GM23338 (cell line): ENCODE measurements around the gene TNFRSF11A.

Experiments used
- CREB1 ChIP-seq: fragments of 250-450 bp; sonication (Bioruptor Pico); IDR thresholded peaks from 2 replicates; pipeline ENCODE4 v1.5.0; 2020; ENCODE audit warnings: low read depth, mild to moderate bottlenecking, moderate library complexity
- EZH2 ChIP-seq: fragments of 200-600 bp; sonication (generic); IDR thresholded peaks from one replicate; pipeline ENCODE4 v1.8.0; 2017; ENCODE audit warnings: antibody characterized with exemption, mild to moderate bottlenecking, low read depth; ENCODE audit not compliant: unreplicated experiment
- EZH2phosphoT487 ChIP-seq: fragments of 200-600 bp; sonication (generic); IDR thresholded peaks from one replicate; pipeline ENCODE4 v1.8.1; 2018; ENCODE audit warnings: antibody characterized with exemption; ENCODE audit not compliant: unreplicated experiment
- JUNB ChIP-seq: IDR thresholded peaks from one replicate; pipeline ENCODE4 v1.6.1; 2016; ENCODE audit warnings: antibody characterized with exemption; ENCODE audit not compliant: unreplicated experiment
- POLR2AphosphoS5 ChIP-seq: IDR thresholded peaks from 2 replicates; pipeline ENCODE4 v1.6.1; 2016; ENCODE audit warnings: antibody characterized with exemption, low read depth
- STAT1 ChIP-seq: IDR thresholded peaks from one replicate; pipeline ENCODE4 v1.6.1; 2016; ENCODE audit warnings: antibody characterized with exemption; ENCODE audit not compliant: unreplicated experiment
- ZNF114 ChIP-seq: fragments of 250-450 bp; sonication (Bioruptor Pico); IDR thresholded peaks from 2 replicates; pipeline ENCODE4 v1.5.0; 2020; ENCODE audit warnings: mild to moderate bottlenecking, moderate library complexity
- ZNF331 ChIP-seq: fragments of 250-450 bp; sonication (Bioruptor Pico); IDR thresholded peaks from 2 replicates; pipeline ENCODE4 v1.5.0; 2020; ENCODE audit warnings: low read depth, mild to moderate bottlenecking, moderate library complexity
- TF ChIP-seq, protein P1 (sequence below), 2 experiments: fragments of 200-600 bp in 1 of 2; sonication (generic) in 1 of 2; conservative IDR thresholded peaks; 2 replicates each; pipeline versions ENCODE4 v1.5.1 to v1.6.1; 2016 to 2017; ENCODE audit warnings: antibody characterized with exemption in 2 of 2, low read depth in 2 of 2, mild to moderate bottlenecking in 2 of 2, moderate library complexity in 1 of 2
- TF ChIP-seq, protein P2 (sequence below): IDR thresholded peaks from one replicate; pipeline ENCODE4 v1.6.1; 2018; ENCODE audit warnings: antibody characterized with exemption; ENCODE audit not compliant: unreplicated experiment
- TF ChIP-seq, protein P3 (sequence below): IDR thresholded peaks from 2 replicates; pipeline ENCODE4 v1.6.1; 2016; ENCODE audit warnings: antibody characterized with exemption
- TF ChIP-seq, protein P4 (sequence below): fragments of 250-450 bp; sonication (Bioruptor Pico); IDR thresholded peaks from 2 replicates; pipeline ENCODE4 v1.5.0; 2020; ENCODE audit warnings: mild to moderate bottlenecking, moderate library complexity

DNA sequence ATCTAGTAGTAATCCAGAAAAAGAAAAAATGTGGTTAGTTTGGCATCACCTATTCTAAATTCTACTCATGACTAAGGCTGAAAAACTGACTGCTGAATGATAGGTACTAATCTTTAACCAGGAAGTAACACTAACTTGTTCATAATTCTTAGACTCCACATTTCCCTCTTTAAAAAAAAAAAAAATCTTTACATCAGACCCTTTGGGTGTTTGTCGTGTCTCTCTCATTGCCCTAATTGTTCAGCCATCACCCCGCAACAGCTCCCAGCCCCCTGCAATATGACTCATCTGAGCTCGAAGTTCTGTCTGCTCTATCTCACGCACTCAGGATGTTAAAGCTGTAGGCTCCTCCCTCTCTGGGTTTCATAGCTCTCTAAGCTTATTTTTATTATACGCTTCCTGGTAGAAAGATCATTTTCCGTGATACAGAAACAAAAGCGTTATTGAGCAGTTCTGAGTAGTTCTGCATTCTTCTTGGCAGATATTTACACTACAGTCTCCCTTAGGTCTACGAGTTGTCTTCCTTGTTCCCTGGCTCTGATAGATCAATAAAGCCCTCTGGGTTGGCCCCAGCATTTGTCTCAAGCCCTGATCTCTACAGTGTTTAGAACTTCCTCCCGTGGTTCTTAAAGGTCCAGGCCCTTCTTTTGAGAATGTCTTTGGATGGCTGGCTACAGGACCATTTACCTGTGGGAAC lies 95.6 kb downstream of the TNFRSF11A start:
- TF ChIP-seq, protein P1, sequence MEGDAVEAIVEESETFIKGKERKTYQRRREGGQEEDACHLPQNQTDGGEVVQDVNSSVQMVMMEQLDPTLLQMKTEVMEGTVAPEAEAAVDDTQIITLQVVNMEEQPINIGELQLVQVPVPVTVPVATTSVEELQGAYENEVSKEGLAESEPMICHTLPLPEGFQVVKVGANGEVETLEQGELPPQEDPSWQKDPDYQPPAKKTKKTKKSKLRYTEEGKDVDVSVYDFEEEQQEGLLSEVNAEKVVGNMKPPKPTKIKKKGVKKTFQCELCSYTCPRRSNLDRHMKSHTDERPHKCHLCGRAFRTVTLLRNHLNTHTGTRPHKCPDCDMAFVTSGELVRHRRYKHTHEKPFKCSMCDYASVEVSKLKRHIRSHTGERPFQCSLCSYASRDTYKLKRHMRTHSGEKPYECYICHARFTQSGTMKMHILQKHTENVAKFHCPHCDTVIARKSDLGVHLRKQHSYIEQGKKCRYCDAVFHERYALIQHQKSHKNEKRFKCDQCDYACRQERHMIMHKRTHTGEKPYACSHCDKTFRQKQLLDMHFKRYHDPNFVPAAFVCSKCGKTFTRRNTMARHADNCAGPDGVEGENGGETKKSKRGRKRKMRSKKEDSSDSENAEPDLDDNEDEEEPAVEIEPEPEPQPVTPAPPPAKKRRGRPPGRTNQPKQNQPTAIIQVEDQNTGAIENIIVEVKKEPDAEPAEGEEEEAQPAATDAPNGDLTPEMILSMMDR (conservative IDR thresholded peaks at IDR 0.05; ENCODE audit: low read depth in 2 of 2), result no peak
- TF ChIP-seq, protein P2, sequence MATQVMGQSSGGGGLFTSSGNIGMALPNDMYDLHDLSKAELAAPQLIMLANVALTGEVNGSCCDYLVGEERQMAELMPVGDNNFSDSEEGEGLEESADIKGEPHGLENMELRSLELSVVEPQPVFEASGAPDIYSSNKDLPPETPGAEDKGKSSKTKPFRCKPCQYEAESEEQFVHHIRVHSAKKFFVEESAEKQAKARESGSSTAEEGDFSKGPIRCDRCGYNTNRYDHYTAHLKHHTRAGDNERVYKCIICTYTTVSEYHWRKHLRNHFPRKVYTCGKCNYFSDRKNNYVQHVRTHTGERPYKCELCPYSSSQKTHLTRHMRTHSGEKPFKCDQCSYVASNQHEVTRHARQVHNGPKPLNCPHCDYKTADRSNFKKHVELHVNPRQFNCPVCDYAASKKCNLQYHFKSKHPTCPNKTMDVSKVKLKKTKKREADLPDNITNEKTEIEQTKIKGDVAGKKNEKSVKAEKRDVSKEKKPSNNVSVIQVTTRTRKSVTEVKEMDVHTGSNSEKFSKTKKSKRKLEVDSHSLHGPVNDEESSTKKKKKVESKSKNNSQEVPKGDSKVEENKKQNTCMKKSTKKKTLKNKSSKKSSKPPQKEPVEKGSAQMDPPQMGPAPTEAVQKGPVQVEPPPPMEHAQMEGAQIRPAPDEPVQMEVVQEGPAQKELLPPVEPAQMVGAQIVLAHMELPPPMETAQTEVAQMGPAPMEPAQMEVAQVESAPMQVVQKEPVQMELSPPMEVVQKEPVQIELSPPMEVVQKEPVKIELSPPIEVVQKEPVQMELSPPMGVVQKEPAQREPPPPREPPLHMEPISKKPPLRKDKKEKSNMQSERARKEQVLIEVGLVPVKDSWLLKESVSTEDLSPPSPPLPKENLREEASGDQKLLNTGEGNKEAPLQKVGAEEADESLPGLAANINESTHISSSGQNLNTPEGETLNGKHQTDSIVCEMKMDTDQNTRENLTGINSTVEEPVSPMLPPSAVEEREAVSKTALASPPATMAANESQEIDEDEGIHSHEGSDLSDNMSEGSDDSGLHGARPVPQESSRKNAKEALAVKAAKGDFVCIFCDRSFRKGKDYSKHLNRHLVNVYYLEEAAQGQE, result no peak
- TF ChIP-seq EZH2 (no peak), STAT1 (no peak), CREB1 (CRISPR knock-in tag) (no peak), POLR2AphosphoS5 (no peak), EZH2phosphoT487 (no peak), JUNB (no peak), ZNF114 (no peak), ZNF331 (CRISPR knock-in tag) (no peak)
- TF ChIP-seq, protein P3, sequence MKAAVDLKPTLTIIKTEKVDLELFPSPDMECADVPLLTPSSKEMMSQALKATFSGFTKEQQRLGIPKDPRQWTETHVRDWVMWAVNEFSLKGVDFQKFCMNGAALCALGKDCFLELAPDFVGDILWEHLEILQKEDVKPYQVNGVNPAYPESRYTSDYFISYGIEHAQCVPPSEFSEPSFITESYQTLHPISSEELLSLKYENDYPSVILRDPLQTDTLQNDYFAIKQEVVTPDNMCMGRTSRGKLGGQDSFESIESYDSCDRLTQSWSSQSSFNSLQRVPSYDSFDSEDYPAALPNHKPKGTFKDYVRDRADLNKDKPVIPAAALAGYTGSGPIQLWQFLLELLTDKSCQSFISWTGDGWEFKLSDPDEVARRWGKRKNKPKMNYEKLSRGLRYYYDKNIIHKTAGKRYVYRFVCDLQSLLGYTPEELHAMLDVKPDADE, result no peak
- TF ChIP-seq, protein P4, sequence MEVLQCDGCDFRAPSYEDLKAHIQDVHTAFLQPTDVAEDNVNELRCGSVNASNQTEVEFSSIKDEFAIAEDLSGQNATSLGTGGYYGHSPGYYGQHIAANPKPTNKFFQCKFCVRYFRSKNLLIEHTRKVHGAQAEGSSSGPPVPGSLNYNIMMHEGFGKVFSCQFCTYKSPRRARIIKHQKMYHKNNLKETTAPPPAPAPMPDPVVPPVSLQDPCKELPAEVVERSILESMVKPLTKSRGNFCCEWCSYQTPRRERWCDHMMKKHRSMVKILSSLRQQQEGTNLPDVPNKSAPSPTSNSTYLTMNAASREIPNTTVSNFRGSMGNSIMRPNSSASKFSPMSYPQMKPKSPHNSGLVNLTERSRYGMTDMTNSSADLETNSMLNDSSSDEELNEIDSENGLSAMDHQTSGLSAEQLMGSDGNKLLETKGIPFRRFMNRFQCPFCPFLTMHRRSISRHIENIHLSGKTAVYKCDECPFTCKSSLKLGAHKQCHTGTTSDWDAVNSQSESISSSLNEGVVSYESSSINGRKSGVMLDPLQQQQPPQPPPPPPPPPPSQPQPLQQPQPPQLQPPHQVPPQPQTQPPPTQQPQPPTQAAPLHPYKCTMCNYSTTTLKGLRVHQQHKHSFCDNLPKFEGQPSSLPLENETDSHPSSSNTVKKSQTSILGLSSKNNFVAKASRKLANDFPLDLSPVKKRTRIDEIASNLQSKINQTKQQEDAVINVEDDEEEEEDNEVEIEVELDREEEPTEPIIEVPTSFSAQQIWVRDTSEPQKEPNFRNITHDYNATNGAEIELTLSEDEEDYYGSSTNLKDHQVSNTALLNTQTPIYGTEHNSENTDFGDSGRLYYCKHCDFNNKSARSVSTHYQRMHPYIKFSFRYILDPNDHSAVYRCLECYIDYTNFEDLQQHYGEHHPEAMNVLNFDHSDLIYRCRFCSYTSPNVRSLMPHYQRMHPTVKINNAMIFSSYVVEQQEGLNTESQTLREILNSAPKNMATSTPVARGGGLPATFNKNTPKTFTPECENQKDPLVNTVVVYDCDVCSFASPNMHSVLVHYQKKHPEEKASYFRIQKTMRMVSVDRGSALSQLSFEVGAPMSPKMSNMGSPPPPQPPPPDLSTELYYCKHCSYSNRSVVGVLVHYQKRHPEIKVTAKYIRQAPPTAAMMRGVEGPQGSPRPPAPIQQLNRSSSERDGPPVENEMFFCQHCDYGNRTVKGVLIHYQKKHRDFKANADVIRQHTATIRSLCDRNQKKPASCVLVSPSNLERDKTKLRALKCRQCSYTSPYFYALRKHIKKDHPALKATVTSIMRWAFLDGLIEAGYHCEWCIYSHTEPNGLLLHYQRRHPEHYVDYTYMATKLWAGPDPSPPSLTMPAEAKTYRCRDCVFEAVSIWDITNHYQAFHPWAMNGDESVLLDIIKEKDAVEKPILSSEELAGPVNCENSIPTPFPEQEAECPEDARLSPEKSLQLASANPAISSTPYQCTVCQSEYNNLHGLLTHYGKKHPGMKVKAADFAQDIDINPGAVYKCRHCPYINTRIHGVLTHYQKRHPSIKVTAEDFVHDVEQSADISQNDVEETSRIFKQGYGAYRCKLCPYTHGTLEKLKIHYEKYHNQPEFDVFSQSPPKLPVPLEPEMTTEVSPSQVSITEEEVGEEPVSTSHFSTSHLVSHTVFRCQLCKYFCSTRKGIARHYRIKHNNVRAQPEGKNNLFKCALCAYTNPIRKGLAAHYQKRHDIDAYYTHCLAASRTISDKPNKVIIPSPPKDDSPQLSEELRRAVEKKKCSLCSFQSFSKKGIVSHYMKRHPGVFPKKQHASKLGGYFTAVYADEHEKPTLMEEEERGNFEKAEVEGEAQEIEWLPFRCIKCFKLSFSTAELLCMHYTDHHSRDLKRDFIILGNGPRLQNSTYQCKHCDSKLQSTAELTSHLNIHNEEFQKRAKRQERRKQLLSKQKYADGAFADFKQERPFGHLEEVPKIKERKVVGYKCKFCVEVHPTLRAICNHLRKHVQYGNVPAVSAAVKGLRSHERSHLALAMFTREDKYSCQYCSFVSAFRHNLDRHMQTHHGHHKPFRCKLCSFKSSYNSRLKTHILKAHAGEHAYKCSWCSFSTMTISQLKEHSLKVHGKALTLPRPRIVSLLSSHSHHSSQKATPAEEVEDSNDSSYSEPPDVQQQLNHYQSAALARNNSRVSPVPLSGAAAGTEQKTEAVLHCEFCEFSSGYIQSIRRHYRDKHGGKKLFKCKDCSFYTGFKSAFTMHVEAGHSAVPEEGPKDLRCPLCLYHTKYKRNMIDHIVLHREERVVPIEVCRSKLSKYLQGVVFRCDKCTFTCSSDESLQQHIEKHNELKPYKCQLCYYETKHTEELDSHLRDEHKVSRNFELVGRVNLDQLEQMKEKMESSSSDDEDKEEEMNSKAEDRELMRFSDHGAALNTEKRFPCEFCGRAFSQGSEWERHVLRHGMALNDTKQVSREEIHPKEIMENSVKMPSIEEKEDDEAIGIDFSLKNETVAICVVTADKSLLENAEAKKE, result no peak
